ENCODE data around the gene ODAD4.

Gene ODAD4

DNA sequence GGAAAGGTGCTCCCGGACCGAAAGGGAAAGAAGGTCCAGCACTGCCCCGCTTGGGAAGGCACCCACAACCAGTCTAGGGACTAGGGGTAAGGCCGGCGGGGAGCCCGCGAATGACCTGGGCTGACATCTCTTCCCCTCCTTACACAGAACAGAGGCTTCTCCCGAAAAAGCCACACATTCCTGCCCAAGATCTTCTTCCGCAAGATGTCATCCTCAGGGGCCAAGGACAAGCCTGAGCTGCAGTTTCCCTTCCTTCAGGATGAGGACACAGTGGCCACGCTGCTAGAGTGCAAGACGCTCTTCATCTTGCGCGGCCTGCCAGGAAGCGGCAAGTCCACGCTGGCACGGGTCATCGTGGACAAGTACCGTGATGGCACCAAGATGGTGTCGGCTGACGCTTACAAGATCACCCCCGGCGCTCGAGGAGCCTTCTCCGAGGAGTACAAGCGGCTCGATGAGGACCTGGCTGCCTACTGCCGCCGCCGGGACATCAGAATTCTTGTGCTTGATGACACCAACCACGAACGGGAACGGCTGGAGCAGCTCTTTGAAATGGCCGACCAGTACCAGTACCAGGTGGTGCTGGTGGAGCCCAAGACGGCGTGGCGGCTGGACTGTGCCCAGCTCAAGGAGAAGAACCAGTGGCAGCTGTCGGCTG is 37.6 kb downstream of the ODAD4 start:
- no peak overlapping the region for H3K9ac ChIP-seq (ENCODE audit: low read length)
- H3K9me3 ChIP-seq (ENCODE audit: control insufficient read depth, low read depth, low read length): no peaks in the 10 kb centered on the region
- H3K36me3 ChIP-seq (ENCODE audit: control insufficient read depth, low read depth, low read length): peaks cover 10% of the 10 kb centered on the region
- H3K27ac ChIP-seq (ENCODE audit: low read length): no peak overlapping the region
- no peak overlapping the region for H3K4me3 ChIP-seq (ENCODE audit: low read length)
- peaks cover 4% of the 10 kb centered on the region for H3K4me1 ChIP-seq (ENCODE audit: control insufficient read depth, low read depth, low read length)
- H3K27me3 ChIP-seq (ENCODE audit: control insufficient read depth, insufficient read depth, low read length): no peaks in the 10 kb centered on the region

DNA sequence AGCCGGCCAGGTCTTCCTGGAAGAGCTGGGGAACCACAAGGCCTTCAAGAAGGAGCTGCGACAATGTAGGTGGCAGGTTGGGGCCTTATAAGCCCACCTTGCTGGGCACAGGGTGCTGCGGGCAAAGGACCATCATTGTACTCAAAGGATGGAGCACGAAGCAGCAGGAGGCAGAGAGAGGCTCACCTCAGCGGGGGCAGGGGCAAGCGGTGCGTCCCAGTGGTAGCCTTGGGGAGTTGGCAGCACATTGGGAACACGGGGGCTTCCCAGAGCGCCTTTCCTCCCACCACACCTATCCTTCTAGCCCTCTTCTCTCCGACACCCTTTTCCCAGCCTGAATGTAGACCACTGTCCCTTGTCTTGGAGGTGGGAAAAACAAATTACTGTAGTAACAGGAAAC is 38.3 kb downstream of the ODAD4 start:
- Histone ChIP-seq H3K9ac (ENCODE audit: low read length) (no peak overlapping the region), H3K9me3 (ENCODE audit: control insufficient read depth, low read depth, low read length) (no peaks in the 10 kb centered on the region), H3K4me1 (ENCODE audit: control insufficient read depth, low read depth, low read length) (peaks cover 4% of the 10 kb centered on the region), H3K27ac (ENCODE audit: low read length) (no peak overlapping the region), H3K27me3 (ENCODE audit: control insufficient read depth, insufficient read depth, low read length) (no peaks in the 10 kb centered on the region), H3K4me3 (ENCODE audit: low read length) (no peak overlapping the region), H3K36me3 (ENCODE audit: control insufficient read depth, low read depth, low read length) (peaks cover 14% of the 10 kb centered on the region)

DNA sequence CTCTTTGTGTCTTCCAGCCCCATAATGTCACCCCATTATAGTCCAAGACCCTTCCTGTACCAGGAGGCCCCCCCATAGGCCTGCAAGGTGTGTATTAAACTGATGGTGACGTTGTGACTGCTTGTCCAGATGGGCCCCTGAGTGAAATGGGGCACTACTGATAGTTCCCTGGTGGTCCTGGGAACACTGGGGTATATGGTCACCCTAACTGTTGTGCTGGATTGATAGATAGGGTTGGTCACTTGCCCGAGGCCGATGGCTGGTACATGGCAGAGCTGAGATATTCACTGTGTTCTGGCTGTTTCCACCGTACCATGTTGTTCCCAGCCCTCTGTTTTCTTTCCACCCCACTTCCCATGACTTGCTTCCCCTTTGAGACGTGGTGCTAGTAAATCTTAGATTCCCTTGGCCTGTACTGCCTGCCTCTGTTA is 40.5 kb downstream of the ODAD4 start:
- Histone ChIP-seq H3K9ac (ENCODE audit: low read length) (no peak overlapping the region), H3K36me3 (ENCODE audit: control insufficient read depth, low read depth, low read length) (peaks cover 33% of the 10 kb centered on the region), H3K4me1 (ENCODE audit: control insufficient read depth, low read depth, low read length) (no peaks in the 10 kb centered on the region), H3K4me3 (ENCODE audit: low read length) (no peak overlapping the region), H3K9me3 (ENCODE audit: control insufficient read depth, low read depth, low read length) (no peaks in the 10 kb centered on the region), H3K27me3 (ENCODE audit: control insufficient read depth, insufficient read depth, low read length) (no peaks in the 10 kb centered on the region), H3K27ac (ENCODE audit: low read length) (no peak overlapping the region)

DNA sequence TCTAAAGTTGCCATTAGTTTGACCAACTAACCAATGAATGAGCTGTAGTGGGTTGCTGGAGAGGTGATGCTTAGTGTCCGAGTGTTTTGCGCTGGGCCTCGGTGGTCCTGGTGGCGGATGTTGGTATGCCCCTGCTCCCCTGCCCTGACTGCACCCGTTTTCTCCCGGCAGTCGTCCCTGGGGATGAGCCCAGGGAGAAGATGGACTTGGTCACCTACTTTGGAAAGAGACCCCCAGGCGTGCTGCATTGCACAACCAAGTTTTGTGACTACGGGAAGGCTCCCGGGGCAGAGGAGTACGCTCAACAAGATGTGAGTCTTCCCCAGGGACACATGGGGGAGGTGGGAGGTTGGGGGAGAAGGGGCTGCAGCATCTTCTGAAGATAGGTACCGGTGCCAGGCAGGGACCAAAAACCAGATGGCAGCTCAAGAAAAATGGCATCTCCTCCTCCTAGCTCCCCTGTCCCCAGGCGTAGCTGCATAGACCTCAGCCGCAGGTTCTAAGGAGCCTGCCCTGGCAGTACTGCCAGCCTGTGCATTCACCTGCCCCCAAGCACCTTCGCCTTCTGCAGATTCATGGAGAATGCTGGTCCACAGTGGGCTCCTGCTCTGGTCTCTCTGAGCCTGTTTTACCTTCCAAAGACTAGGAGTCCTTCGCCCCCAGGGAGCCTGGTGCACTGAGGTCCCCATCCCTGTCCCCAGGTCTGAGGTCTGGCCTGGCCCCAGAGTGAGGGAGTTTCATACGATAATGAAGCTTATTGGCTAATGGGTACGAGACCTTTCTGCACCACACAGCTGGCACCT is 41.5 kb downstream of the ODAD4 start:
- H3K4me1 ChIP-seq (ENCODE audit: control insufficient read depth, low read depth, low read length): no peaks in the 10 kb centered on the region
- H3K27me3 ChIP-seq (ENCODE audit: control insufficient read depth, insufficient read depth, low read length): no peaks in the 10 kb centered on the region

GRCh38 chr17:41972571-41973407 is 42.4 kb downstream of the ODAD4 start:
- no peaks in the 10 kb centered on the region for H3K27me3 ChIP-seq (ENCODE audit: control insufficient read depth, insufficient read depth, low read length)
- no peak overlapping the region for H3K4me3 ChIP-seq (ENCODE audit: low read length)
- no peaks in the 10 kb centered on the region for H3K9me3 ChIP-seq (ENCODE audit: control insufficient read depth, low read depth, low read length)
- no peaks in the 10 kb centered on the region for H3K4me1 ChIP-seq (ENCODE audit: control insufficient read depth, low read depth, low read length)
- H3K27ac ChIP-seq (ENCODE audit: low read length): no peak overlapping the region
- H3K36me3 ChIP-seq (ENCODE audit: control insufficient read depth, low read depth, low read length): peaks cover 51% of the 10 kb centered on the region
- no peak overlapping the region for H3K9ac ChIP-seq (ENCODE audit: low read length)

More for the DNA sequence above, 41.5 kb downstream of the ODAD4 start:
- no peak overlapping the region for H3K4me3 ChIP-seq (ENCODE audit: low read length)
- H3K9ac ChIP-seq (ENCODE audit: low read length): no peak overlapping the region
- no peaks in the 10 kb centered on the region for H3K9me3 ChIP-seq (ENCODE audit: control insufficient read depth, low read depth, low read length)
- H3K36me3 ChIP-seq (ENCODE audit: control insufficient read depth, low read depth, low read length): peaks cover 43% of the 10 kb centered on the region
- no peak overlapping the region for H3K27ac ChIP-seq (ENCODE audit: low read length)

- H3K36me3 ChIP-seq (ENCODE audit: control insufficient read depth, low read depth, low read length): peaks cover 57% of the 10 kb centered on the region
- no peak overlapping the region for H3K9ac ChIP-seq (ENCODE audit: low read length)
- no peaks in the 10 kb centered on the region for H3K9me3 ChIP-seq (ENCODE audit: control insufficient read depth, low read depth, low read length)
- no peak overlapping the region for H3K4me3 ChIP-seq (ENCODE audit: low read length)
- no peaks in the 10 kb centered on the region for H3K4me1 ChIP-seq (ENCODE audit: control insufficient read depth, low read depth, low read length)
- no peak overlapping the region for H3K27ac ChIP-seq (ENCODE audit: low read length)
- no peaks in the 10 kb centered on the region for H3K27me3 ChIP-seq (ENCODE audit: control insufficient read depth, insufficient read depth, low read length)
Measured at GRCh38 chr17:41973408-41973811, 43.0 kb downstream of the ODAD4 start.

GRCh38 chr17:41974031-41974430 is 43.6 kb downstream of the ODAD4 start:
- peaks cover 61% of the 10 kb centered on the region for H3K36me3 ChIP-seq (ENCODE audit: control insufficient read depth, low read depth, low read length)
- no peak overlapping the region for H3K27ac ChIP-seq (ENCODE audit: low read length)
- H3K9me3 ChIP-seq (ENCODE audit: control insufficient read depth, low read depth, low read length): no peaks in the 10 kb centered on the region
- H3K4me3 ChIP-seq (ENCODE audit: low read length): no peak overlapping the region
- no peaks in the 10 kb centered on the region for H3K27me3 ChIP-seq (ENCODE audit: control insufficient read depth, insufficient read depth, low read length)
- H3K9ac ChIP-seq (ENCODE audit: low read length): no peak overlapping the region
- H3K4me1 ChIP-seq (ENCODE audit: control insufficient read depth, low read depth, low read length): no peaks in the 10 kb centered on the region

- Histone ChIP-seq H3K4me1 (ENCODE audit: control insufficient read depth, low read depth, low read length) (no peaks in the 10 kb centered on the region), H3K9ac (ENCODE audit: low read length) (no peak overlapping the region), H3K36me3 (ENCODE audit: control insufficient read depth, low read depth, low read length) (peaks cover 61% of the 10 kb centered on the region), H3K4me3 (ENCODE audit: low read length) (no peak overlapping the region), H3K9me3 (ENCODE audit: control insufficient read depth, low read depth, low read length) (no peaks in the 10 kb centered on the region), H3K27me3 (ENCODE audit: control insufficient read depth, insufficient read depth, low read length) (no peaks in the 10 kb centered on the region), H3K27ac (ENCODE audit: low read length) (no peak overlapping the region)
Measured at GRCh38 chr17:41974658-41975057, 44.2 kb downstream of the ODAD4 start.

DNA sequence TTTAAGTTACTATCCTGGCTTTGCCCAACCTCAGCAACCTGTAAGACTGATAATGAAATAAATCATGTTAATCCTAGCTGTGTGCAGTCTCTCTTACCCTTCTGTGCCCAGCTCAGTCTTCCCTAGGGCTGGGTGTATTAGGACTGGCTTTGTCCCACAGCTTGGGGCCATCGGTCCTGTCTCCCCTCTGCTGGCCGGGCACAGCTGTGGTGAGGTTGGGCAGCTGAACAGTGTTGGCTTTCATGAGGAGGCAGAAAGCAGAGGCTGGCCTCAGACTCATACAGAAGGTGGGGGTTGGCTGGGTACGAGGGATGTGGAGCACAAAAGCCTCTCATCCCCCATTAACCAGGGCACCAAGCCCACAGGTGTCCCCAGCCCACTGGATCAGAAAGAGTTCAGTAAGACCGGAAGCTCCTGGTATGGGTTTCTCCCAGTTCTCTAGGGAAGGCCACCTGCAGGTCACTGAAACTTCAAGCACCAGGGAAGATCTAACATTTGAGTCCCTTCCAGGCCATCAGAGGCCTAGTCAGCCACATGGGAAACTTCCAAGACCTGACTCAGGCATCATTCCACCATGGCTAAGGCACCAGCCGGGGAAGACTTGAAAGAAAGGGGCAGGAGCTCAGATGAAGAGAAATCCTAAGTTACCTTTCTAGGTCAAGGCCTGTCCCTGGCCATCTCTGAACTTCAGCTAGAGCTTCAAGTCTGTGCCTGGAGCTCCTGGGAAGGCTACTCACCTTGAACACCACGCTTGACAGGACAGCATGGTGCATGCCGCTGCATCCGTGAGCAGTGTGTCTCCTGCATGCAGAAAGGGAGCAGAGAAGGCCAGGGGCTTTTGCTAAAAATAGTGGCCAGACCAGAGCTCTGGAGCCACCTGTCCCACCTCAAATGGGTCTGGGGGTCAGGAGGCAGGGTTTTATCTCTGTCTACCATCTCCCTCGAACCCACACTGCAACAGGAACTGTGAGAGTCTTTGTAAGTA is 45.0 kb downstream of the ODAD4 start:
- Histone ChIP-seq H3K9ac (ENCODE audit: low read length) (no peak overlapping the region), H3K9me3 (ENCODE audit: control insufficient read depth, low read depth, low read length) (no peaks in the 10 kb centered on the region), H3K4me3 (ENCODE audit: low read length) (no peak overlapping the region), H3K27ac (ENCODE audit: low read length) (no peak overlapping the region), H3K36me3 (ENCODE audit: control insufficient read depth, low read depth, low read length) (peaks cover 64% of the 10 kb centered on the region), H3K27me3 (ENCODE audit: control insufficient read depth, insufficient read depth, low read length) (no peaks in the 10 kb centered on the region), H3K4me1 (ENCODE audit: control insufficient read depth, low read depth, low read length) (no peaks in the 10 kb centered on the region)

- no peak overlapping the region for H3K9ac ChIP-seq (ENCODE audit: low read length)
- no peak overlapping the region for H3K27ac ChIP-seq (ENCODE audit: low read length)
- H3K36me3 ChIP-seq (ENCODE audit: control insufficient read depth, low read depth, low read length): peaks cover 72% of the 10 kb centered on the region
Measured at GRCh38 chr17:41976142-41976768, 45.8 kb downstream of the ODAD4 start.

More at GRCh38 chr17:41976142-41976768, 45.8 kb downstream of the ODAD4 start:
- Histone ChIP-seq H3K4me1 (ENCODE audit: control insufficient read depth, low read depth, low read length) (no peaks in the 10 kb centered on the region), H3K4me3 (ENCODE audit: low read length) (no peak overlapping the region), H3K9me3 (ENCODE audit: control insufficient read depth, low read depth, low read length) (no peaks in the 10 kb centered on the region), H3K27me3 (ENCODE audit: control insufficient read depth, insufficient read depth, low read length) (no peaks in the 10 kb centered on the region)
